Naive thymus-derived CD4-positive, alpha-beta T cell (primary cell): Measurements from ENCODE around the gene RPL36A. TPM values are rescaled to one million over a fixed set of nuclear protein-coding genes. Genes with fewer than 3 reads are reported as not detected.

Experiments used
- ATAC-seq: fragments of 150-1000 bp; cut with Tn5 transposase; 2 replicates; pipeline ENCODE4 v1.10.0; 2021; ENCODE audit warnings: mild to moderate bottlenecking, moderate library complexity
- CTCF ChIA-PET: fragments of 350-600 bp; sonication (Branson Sonifier 250); formaldehyde crosslinking; loops from one replicate; lab custom pipeline; 2021; ENCODE audit warnings: antibody characterized with exemption; lab: Charles Lee
- POLR2A ChIA-PET: fragments of 350-600 bp; sonication (Branson Sonifier 250); formaldehyde crosslinking; loops from one replicate; lab custom pipeline; 2021; ENCODE audit warnings: antibody characterized with exemption, inconsistent platforms; lab: Charles Lee
- DNase-seq, 9 donors: peaks; one replicate each; pipeline versions ENCODE4 v3.0.0 to v3.0.0-alpha.2; 2020 to 2022; ENCODE audit warnings: mixed read lengths in 1 of 9
- H3K27ac ChIP-seq: one replicate; pipeline ENCODE4 v1.7.0; 2013; ENCODE audit warnings: mild to moderate bottlenecking, low read depth, low read length, moderate library complexity
- H3K27me3 ChIP-seq, 2 donors: one replicate each; pipeline ENCODE4 v1.7.0; 2013; ENCODE audit warnings: low read length in 2 of 2, mild to moderate bottlenecking in 2 of 2, moderate library complexity in 2 of 2; ENCODE audit not compliant: control insufficient read depth in 2 of 2, insufficient read depth in 2 of 2
- H3K36me3 ChIP-seq, 3 experiments: 1 replicate in 2 of 3; 2 replicates in 1 of 3; pipeline ENCODE4 v1.7.0; 2013; ENCODE audit warnings: low read length in 3 of 3, mild to moderate bottlenecking in 3 of 3, moderate library complexity in 1 of 3; ENCODE audit not compliant: insufficient read depth in 3 of 3, control insufficient read depth in 2 of 3
- H3K4me1 ChIP-seq, 2 donors: one replicate each; pipeline ENCODE4 v1.7.0; 2013; ENCODE audit warnings: low read length in 2 of 2, mild to moderate bottlenecking in 2 of 2, moderate library complexity in 1 of 2; ENCODE audit not compliant: control insufficient read depth in 2 of 2, insufficient read depth in 2 of 2
- H3K4me3 ChIP-seq: 2 replicates; pipeline ENCODE4 v1.7.0; 2013; ENCODE audit warnings: mild to moderate bottlenecking, low read length
- H3K9me3 ChIP-seq, 3 experiments: 1 replicate in 2 of 3; 2 replicates in 1 of 3; pipeline ENCODE4 v1.7.0; 2013; ENCODE audit warnings: low read length in 3 of 3; ENCODE audit not compliant: control insufficient read depth in 2 of 3
- H3K27ac Mint-ChIP-seq, 9 donors: one replicate each; pipeline ENCODE4 v1.8.0; 2020 to 2022; ENCODE audit warnings: mixed read lengths in 9 of 9, mild to moderate bottlenecking in 8 of 9, moderate library complexity in 5 of 9, inconsistent platforms in 2 of 9
- H3K27me3 Mint-ChIP-seq, 5 donors: one replicate each; pipeline ENCODE4 v1.8.0; 2021 to 2022; ENCODE audit warnings: mixed read lengths in 5 of 5, mild to moderate bottlenecking in 1 of 5
- H3K36me3 Mint-ChIP-seq, 5 donors: one replicate each; pipeline ENCODE4 v1.8.0; 2020 to 2022; ENCODE audit warnings: mixed read lengths in 5 of 5, mild to moderate bottlenecking in 3 of 5, inconsistent platforms in 1 of 5
- H3K4me1 Mint-ChIP-seq, 7 donors: one replicate each; pipeline ENCODE4 v1.8.0; 2020 to 2022; ENCODE audit warnings: mixed read lengths in 7 of 7, mild to moderate bottlenecking in 3 of 7, inconsistent platforms in 1 of 7
- H3K4me3 Mint-ChIP-seq, 10 donors: one replicate each; pipeline ENCODE4 v1.8.0; 2020 to 2022; ENCODE audit warnings: mild to moderate bottlenecking in 10 of 10, mixed read lengths in 10 of 10, moderate library complexity in 6 of 10, inconsistent platforms in 2 of 10
- H3K9me3 Mint-ChIP-seq, 11 donors: one replicate each; pipeline ENCODE4 v1.8.0; 2020 to 2022; ENCODE audit warnings: mixed read lengths in 11 of 11, mild to moderate bottlenecking in 4 of 11, inconsistent platforms in 1 of 11, moderate library complexity in 1 of 11
- intact Hi-C, 2 donors: fragments of 100-400 bp; cut with micrococcal nuclease; formaldehyde crosslinking; loops; one replicate each; pipeline ENCODE4 v1.15.1; 2023
- polyA plus RNA-seq, 2 donors: library from polyadenylated mRNA; unstranded; fragments of 300-500 nt; fragmentation: Illumina TruSeq; gene quantifications; one replicate each; pipeline ENCODE4 v1.2.3, GENCODE V29; 2021
- total RNA-seq, 6 experiments: library from RNA in 5 of 6; stranded (reverse) in 5 of 6; gene quantifications; 1 replicate in 5 of 6; 2 replicates in 1 of 6; pipeline ENCODE4 v1.2.3 and lab custom pipeline; 2021 to 2026

The RPL36A gene
- total and polyA plus RNA-seq, 7 experiments from 2014 or later = 113 to 2,919 (median 320) TPM

GRCh38 chrX:101370888-101371504 is 19.8 kb upstream of the RPL36A start:
- POLR2A ChIA-PET = no interaction called here

DNA sequence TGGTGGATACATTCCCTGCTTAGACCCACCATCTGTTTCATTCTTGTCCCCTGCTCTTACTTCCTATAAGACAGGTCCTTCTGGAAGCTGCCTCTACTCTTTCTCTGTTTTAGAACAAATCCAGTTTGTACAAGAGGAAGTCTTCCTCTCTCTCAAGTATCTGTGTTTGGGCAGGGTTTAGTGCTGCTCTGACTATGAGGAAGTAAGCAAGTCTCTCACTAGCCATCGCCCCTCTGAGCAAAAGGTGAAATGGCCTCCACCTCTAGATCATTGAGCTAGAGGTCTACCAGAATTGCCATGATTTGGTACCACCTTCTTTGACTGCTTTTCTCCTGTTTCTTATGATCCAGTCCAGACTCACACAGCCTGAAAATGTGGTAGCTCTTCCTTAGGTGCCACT is 13.3 kb upstream of the RPL36A start:
- H3K4me1 ChIP-seq = no peaks in the 10 kb centered on the region
- DNase-seq (no peak), ATAC-seq (no peak)
- H3K9me3 Mint-ChIP-seq = no peaks in the 10 kb centered on the region
- no peaks in the 10 kb centered on the region for H3K27me3 ChIP-seq
- no peak overlapping the region for H3K27ac Mint-ChIP-seq
- POLR2A ChIA-PET = no interaction called here
- no peaks in the 10 kb centered on the region for H3K9me3 ChIP-seq
- no peak overlapping the region for H3K27ac ChIP-seq
- intact Hi-C loops = no loop called here
- no peaks in the 10 kb centered on the region for H3K36me3 ChIP-seq
- no peak overlapping the region for H3K4me3 Mint-ChIP-seq
- peaks cover 0 to 5% (median 0%) of the 10 kb centered on the region in 5 donors for H3K27me3 Mint-ChIP-seq
- H3K4me1 Mint-ChIP-seq = no peaks in the 10 kb centered on the region
- CTCF ChIA-PET = no interaction called here
- no peak overlapping the region for H3K4me3 ChIP-seq
- H3K36me3 Mint-ChIP-seq = no peaks in the 10 kb centered on the region

More at GRCh38 chrX:101370888-101371504, 19.8 kb upstream of the RPL36A start:
- Histone ChIP-seq H3K36me3 (no peaks in the 10 kb centered on the region), H3K9me3 (no peaks in the 10 kb centered on the region), H3K4me3 (no peak overlapping the region), H3K27ac (no peak overlapping the region), H3K4me1 (no peaks in the 10 kb centered on the region), H3K27me3 (no peaks in the 10 kb centered on the region)
- Mint-ChIP-seq H3K27me3 (peaks cover 0 to 9% (median 0%) of the 10 kb centered on the region in 5 donors), H3K4me3 (no peak overlapping the region), H3K36me3 (no peaks in the 10 kb centered on the region), H3K9me3 (no peaks in the 10 kb centered on the region), H3K4me1 (peaks cover 0 to 4% (median 0%) of the 10 kb centered on the region in 7 donors), H3K27ac (no peak overlapping the region)
- ATAC-seq (no peak), DNase-seq (no peak)
- CTCF ChIA-PET = no interaction called here
- intact Hi-C loops = no loop called here

- H3K9me3 ChIP-seq = no peaks in the 10 kb centered on the region
- Mint-ChIP-seq H3K4me1 (peaks cover 0 to 3% (median 0%) of the 10 kb centered on the region in 7 donors), H3K9me3 (peaks cover 0 to 1% (median 0%) of the 10 kb centered on the region in 11 donors), H3K27ac (no peak overlapping the region), H3K36me3 (no peaks in the 10 kb centered on the region), H3K27me3 (no peaks in the 10 kb centered on the region), H3K4me3 (no peak overlapping the region)
- H3K27me3 ChIP-seq = no peaks in the 10 kb centered on the region
- no peak overlapping the region for H3K4me3 ChIP-seq
- no peaks in the 10 kb centered on the region for H3K36me3 ChIP-seq
- no peak for ATAC-seq
- ChIA-PET CTCF (no interaction called here), POLR2A (no interaction called here)
- intact Hi-C loops = no loop called here
- H3K27ac ChIP-seq = no peak overlapping the region
- DNase-seq = no peak
- no peaks in the 10 kb centered on the region for H3K4me1 ChIP-seq
Observed at GRCh38 chrX:101383679-101384205, 7.1 kb upstream of the RPL36A start.

DNA sequence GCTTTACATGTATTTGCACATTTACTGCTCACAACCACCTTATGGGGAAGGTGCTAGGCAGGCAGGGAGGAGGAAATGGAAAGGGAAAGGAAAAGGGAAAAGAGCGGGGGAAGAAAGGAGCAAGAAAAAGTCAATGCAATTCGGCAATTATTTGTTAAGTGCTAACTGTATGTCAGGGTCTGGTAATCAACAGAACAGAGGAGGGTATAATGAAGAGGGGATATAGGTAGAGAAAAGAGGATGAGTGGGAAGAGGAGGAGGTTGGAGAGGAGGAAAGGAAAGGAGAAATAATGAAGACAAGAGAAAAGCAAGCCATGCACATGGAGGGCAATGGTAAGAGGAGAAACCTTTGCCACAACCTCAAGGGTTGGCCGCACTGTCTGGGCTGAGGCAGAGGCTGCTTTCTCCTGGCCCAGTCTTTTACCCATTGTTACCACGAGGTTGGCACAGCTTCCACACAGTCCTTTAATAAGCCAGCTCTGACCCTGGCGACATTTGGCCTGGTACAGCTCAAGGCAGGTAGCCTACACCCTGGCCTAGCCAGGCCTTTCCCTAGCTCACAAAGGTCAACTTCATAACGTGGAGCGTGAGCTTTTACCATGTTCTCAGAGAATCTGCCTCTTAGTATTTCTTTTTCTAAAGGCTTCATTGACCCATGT is 5.7 kb upstream of the RPL36A start:
- no peak for DNase-seq
- ATAC-seq = no peak
- Histone ChIP-seq H3K4me3 (no peak overlapping the region), H3K4me1 (peaks cover 0 to under 1% of the 10 kb centered on the region in 2 donors), H3K27me3 (no peaks in the 10 kb centered on the region), H3K27ac (no peak overlapping the region), H3K9me3 (no peaks in the 10 kb centered on the region), H3K36me3 (no peaks in the 10 kb centered on the region)
- H3K4me3 Mint-ChIP-seq = no peak overlapping the region
- intact Hi-C loops = no loop called here
- H3K9me3 Mint-ChIP-seq = peaks cover 0 to 1% (median 0%) of the 10 kb centered on the region in 11 donors
- no peaks in the 10 kb centered on the region for H3K36me3 Mint-ChIP-seq
- H3K27me3 Mint-ChIP-seq = no peaks in the 10 kb centered on the region
- H3K4me1 Mint-ChIP-seq = peaks cover 0 to 3% (median 0%) of the 10 kb centered on the region in 7 donors
- ChIA-PET CTCF (no interaction called here), POLR2A (no interaction called here)
- H3K27ac Mint-ChIP-seq = no peak overlapping the region

GRCh38 chrX:101385795-101386541 is 4.8 kb upstream of the RPL36A start, which contains the start of gene BTK:
TSS of gene BTK (minus strand) at chrX:101386191. CDS start at chrX:101375284, 10,907 bp downstream.
- H3K4me3 Mint-ChIP-seq = peak within 1 kb of the TSS in 1 of 10 donors; percentile 18
- H3K27me3 Mint-ChIP-seq = no peaks in the 10 kb centered on the region
- H3K9me3 Mint-ChIP-seq = peaks cover 0 to 1% (median 0%) of the 10 kb centered on the region in 11 donors
- H3K27ac Mint-ChIP-seq = no peak within 1 kb of the TSS
- Histone ChIP-seq H3K27me3 (no peaks in the 10 kb centered on the region), H3K4me1 (peaks cover 0 to 5% of the 10 kb centered on the region in 2 donors), H3K4me3 (no peak within 1 kb of the TSS), H3K9me3 (no peaks in the 10 kb centered on the region), H3K27ac (no peak within 1 kb of the TSS), H3K36me3 (no peaks in the 10 kb centered on the region)
- H3K36me3 Mint-ChIP-seq = no peaks in the 10 kb centered on the region
- intact Hi-C loops = no loop called here
- ChIA-PET CTCF (no interaction called here), POLR2A (no interaction called here)
- DNase-seq = no peak
- H3K4me1 Mint-ChIP-seq = peaks cover 0 to 7% (median 3%) of the 10 kb centered on the region in 7 donors
- ATAC-seq = peak; percentile 43

- Histone ChIP-seq H3K27ac (no peak overlapping the region), H3K4me3 (no peak overlapping the region), H3K36me3 (no peaks in the 10 kb centered on the region), H3K4me1 (peaks cover 0 to 5% of the 10 kb centered on the region in 2 donors), H3K9me3 (no peaks in the 10 kb centered on the region), H3K27me3 (no peaks in the 10 kb centered on the region)
- H3K9me3 Mint-ChIP-seq = peaks cover 0 to 1% (median 0%) of the 10 kb centered on the region in 11 donors
- no peak for ATAC-seq
- H3K27me3 Mint-ChIP-seq = no peaks in the 10 kb centered on the region
- ChIA-PET POLR2A (no interaction called here), CTCF (no interaction called here)
- H3K27ac Mint-ChIP-seq = no peak overlapping the region
- H3K4me3 Mint-ChIP-seq = no peak overlapping the region
- peaks cover 0 to 5% (median 0%) of the 10 kb centered on the region in 5 donors for H3K36me3 Mint-ChIP-seq
- DNase-seq = no peak
- H3K4me1 Mint-ChIP-seq = peaks cover 0 to 13% (median 7%) of the 10 kb centered on the region in 7 donors
- intact Hi-C loops = no loop called here
Observed at GRCh38 chrX:101386542-101386885, 4.3 kb upstream of the RPL36A start.
